ENCODE measurements around the gene CSRNP3. TPM values are rescaled to one million over a fixed set of nuclear protein-coding genes. Genes with fewer than 3 reads are reported as not detected.

Gene CSRNP3
- total RNA-seq, 1 experiment from 2014 or later, result 1.3 TPM

DNA sequence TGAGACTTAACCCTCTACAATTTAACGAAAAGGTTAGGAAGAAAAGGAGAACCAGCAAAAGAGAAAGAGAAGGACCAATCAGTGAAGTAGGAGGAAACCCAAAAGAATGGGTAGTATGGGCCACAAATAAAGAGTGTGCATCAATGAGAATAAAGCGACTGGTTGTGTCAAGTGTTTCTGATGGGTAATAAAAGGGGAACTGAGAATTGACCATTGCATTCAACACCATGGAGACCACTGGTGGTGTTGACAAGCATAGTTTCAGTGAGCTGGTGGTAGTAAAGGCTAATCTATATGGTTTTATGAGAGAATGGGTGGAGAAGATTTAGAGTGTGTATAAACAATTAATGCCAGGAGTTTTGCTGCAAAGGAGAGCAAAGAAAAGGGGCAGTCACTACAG, 75.4 kb downstream of the CSRNP3 start:
- Histone ChIP-seq H3K4me1 (no peaks in the 10 kb centered on the region), H3K36me3 (ENCODE audit: control insufficient read depth, insufficient read depth, low read length) (no peaks in the 10 kb centered on the region), H3K4me3 (ENCODE audit: low read depth, low read length) (no peak overlapping the region), H3K27me3 (replicated peaks; ENCODE audit: control insufficient read depth, insufficient read depth, low read length) (no peaks in the 10 kb centered on the region), H3K9me3 (no peaks in the 10 kb centered on the region)
- BruUV-seq (replicated peaks), result no TSS peak
- CTCF ChIA-PET, result no interaction called here
- DNase-seq, result no peak
- POLR2A ChIA-PET, result no interaction called here
- TF ChIP-seq, protein P1, sequence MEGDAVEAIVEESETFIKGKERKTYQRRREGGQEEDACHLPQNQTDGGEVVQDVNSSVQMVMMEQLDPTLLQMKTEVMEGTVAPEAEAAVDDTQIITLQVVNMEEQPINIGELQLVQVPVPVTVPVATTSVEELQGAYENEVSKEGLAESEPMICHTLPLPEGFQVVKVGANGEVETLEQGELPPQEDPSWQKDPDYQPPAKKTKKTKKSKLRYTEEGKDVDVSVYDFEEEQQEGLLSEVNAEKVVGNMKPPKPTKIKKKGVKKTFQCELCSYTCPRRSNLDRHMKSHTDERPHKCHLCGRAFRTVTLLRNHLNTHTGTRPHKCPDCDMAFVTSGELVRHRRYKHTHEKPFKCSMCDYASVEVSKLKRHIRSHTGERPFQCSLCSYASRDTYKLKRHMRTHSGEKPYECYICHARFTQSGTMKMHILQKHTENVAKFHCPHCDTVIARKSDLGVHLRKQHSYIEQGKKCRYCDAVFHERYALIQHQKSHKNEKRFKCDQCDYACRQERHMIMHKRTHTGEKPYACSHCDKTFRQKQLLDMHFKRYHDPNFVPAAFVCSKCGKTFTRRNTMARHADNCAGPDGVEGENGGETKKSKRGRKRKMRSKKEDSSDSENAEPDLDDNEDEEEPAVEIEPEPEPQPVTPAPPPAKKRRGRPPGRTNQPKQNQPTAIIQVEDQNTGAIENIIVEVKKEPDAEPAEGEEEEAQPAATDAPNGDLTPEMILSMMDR (IDR thresholded peaks at IDR 0.05; ENCODE audit: insufficient read depth in 1 of 2, low read depth in 1 of 2, low read length in 1 of 2, severe bottlenecking in 1 of 2, unreplicated experiment in 1 of 2), result no peak
- no peak overlapping the region for H3K27ac Mint-ChIP-seq (ENCODE audit: unreplicated experiment)
- no peaks in the 10 kb centered on the region for H3K36me3 Mint-ChIP-seq (ENCODE audit: insufficient read depth, unreplicated experiment)
- no peaks in the 10 kb centered on the region for H3K27me3 Mint-ChIP-seq (ENCODE audit: insufficient read depth, unreplicated experiment)
- no peaks in the 10 kb centered on the region for H3K9me3 Mint-ChIP-seq (ENCODE audit: unreplicated experiment)
- no peaks in the 10 kb centered on the region for H3K4me1 Mint-ChIP-seq (ENCODE audit: low read depth, unreplicated experiment)
- no peak overlapping the region for H3K4me3 Mint-ChIP-seq (ENCODE audit: unreplicated experiment)
- intact Hi-C loops (cut with micrococcal nuclease; ENCODE audit: unreplicated experiment), result no loop called here

DNA sequence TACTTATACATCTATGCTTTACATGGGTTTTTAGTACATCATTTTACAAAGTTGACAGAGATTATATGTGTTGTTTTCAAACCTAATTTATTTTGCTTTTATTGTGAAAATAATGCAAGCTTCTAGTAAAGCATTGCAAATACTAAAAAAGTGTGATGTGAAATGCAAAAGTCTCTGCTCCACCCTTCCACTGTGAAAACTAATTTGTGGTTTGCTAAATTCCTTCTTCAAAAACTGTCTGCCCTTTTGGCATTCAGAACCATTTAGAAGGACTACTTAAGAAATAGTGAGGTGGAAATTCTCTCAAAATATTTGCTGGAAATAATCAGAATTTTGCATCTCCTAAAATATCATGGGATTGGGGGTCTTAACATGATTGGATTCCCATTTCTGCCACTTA, 78.4 kb downstream of the CSRNP3 start:
- Mint-ChIP-seq H3K4me3 (ENCODE audit: unreplicated experiment) (no peak overlapping the region), H3K36me3 (ENCODE audit: insufficient read depth, unreplicated experiment) (no peaks in the 10 kb centered on the region), H3K4me1 (ENCODE audit: low read depth, unreplicated experiment) (no peaks in the 10 kb centered on the region), H3K9me3 (ENCODE audit: unreplicated experiment) (no peaks in the 10 kb centered on the region), H3K27me3 (ENCODE audit: insufficient read depth, unreplicated experiment) (no peaks in the 10 kb centered on the region), H3K27ac (ENCODE audit: unreplicated experiment) (no peak overlapping the region)
- Histone ChIP-seq H3K4me1 (no peaks in the 10 kb centered on the region), H3K36me3 (ENCODE audit: control insufficient read depth, insufficient read depth, low read length) (no peaks in the 10 kb centered on the region), H3K9me3 (no peaks in the 10 kb centered on the region), H3K27me3 (replicated peaks; ENCODE audit: control insufficient read depth, insufficient read depth, low read length) (no peaks in the 10 kb centered on the region), H3K4me3 (ENCODE audit: low read depth, low read length) (no peak overlapping the region)
- ChIA-PET POLR2A (no interaction called here), CTCF (no interaction called here)
- no TSS peak for BruUV-seq (replicated peaks)
- DNase-seq, result no peak
- intact Hi-C loops (cut with micrococcal nuclease; ENCODE audit: unreplicated experiment), result no loop called here
- TF ChIP-seq, protein P1 (IDR thresholded peaks at IDR 0.05; ENCODE audit: insufficient read depth in 1 of 2, low read depth in 1 of 2, low read length in 1 of 2, severe bottlenecking in 1 of 2, unreplicated experiment in 1 of 2), result no peak

DNA sequence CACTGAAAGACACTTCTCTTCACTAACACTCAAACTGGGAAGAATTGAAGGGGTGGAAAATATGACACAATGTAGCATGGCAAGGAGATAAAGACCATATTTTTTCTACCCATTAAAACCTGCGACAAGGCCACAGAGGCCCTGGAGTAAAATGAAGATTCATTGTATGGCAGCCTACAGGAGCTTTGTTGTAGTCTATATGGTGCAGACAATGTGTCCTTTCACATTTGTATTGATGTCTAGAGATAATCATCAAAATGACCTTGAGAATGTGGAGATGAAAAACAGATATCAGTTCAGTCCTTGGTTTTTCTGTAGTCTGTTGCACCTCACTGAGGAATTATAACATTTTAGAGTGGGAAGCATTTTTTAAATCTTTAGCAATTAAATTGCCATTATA, 80.1 kb downstream of the CSRNP3 start:
- intact Hi-C loops (cut with micrococcal nuclease; ENCODE audit: unreplicated experiment), result no loop called here
- no peak overlapping the region for H3K4me3 Mint-ChIP-seq (ENCODE audit: unreplicated experiment)
- H3K27me3 Mint-ChIP-seq (ENCODE audit: insufficient read depth, unreplicated experiment), result no peaks in the 10 kb centered on the region
- H3K9me3 ChIP-seq, result no peaks in the 10 kb centered on the region
- H3K4me1 Mint-ChIP-seq (ENCODE audit: low read depth, unreplicated experiment), result no peaks in the 10 kb centered on the region
- no peak for DNase-seq
- no TSS peak for BruUV-seq (replicated peaks)
- H3K4me1 ChIP-seq, result no peaks in the 10 kb centered on the region
- H3K9me3 Mint-ChIP-seq (ENCODE audit: unreplicated experiment), result no peaks in the 10 kb centered on the region
- TF ChIP-seq, protein P1 (IDR thresholded peaks at IDR 0.05; ENCODE audit: insufficient read depth in 1 of 2, low read depth in 1 of 2, low read length in 1 of 2, severe bottlenecking in 1 of 2, unreplicated experiment in 1 of 2), result no peak
- no peak overlapping the region for H3K4me3 ChIP-seq (ENCODE audit: low read depth, low read length)
- H3K36me3 Mint-ChIP-seq (ENCODE audit: insufficient read depth, unreplicated experiment), result no peaks in the 10 kb centered on the region
- no peaks in the 10 kb centered on the region for H3K27me3 ChIP-seq (replicated peaks; ENCODE audit: control insufficient read depth, insufficient read depth, low read length)
- ChIA-PET CTCF (no interaction called here), POLR2A (no interaction called here)
- H3K27ac Mint-ChIP-seq (ENCODE audit: unreplicated experiment), result no peak overlapping the region
- no peaks in the 10 kb centered on the region for H3K36me3 ChIP-seq (ENCODE audit: control insufficient read depth, insufficient read depth, low read length)

All from Caco-2 (cell line).